HepG2 (cell line): ENCODE measurements around the gene EMC8. TPM values are rescaled to one million over a fixed set of nuclear protein-coding genes. Genes with fewer than 3 reads are reported as not detected.

ENCODE experiments used
- ATAC-seq: fragments of 200-7000 bp; cut with Tn5 transposase; 3 replicates; pipeline ENCODE4 v1.9.1; 2020; ENCODE audit warnings: mild to moderate bottlenecking, moderate library complexity
- BruUV-seq: library from RNA; stranded (reverse); fragments of 400-500 nt; replicated peaks from 2 replicates; lab custom pipeline; 2021; lab: Mats Ljungman, UMichigan
- CTCF ChIA-PET: fragments of 300-600 bp; formaldehyde crosslinking; extraction: SDS; loops from one replicate; lab custom pipeline; 2021; ENCODE audit warnings: low total read pairs, inconsistent platforms, low intra/inter-chr PET ratio; lab: Yijun Ruan, JAX
- POLR2A ChIA-PET: fragments of 350-600 bp; sonication (Branson Sonifier 250); formaldehyde crosslinking; loops from one replicate; lab custom pipeline; 2020; ENCODE audit warnings: antibody characterized with exemption, inconsistent platforms; lab: Yijun Ruan, JAX
- DNase-seq: peaks from one replicate; pipeline ENCODE4 v3.0.0-alpha.2; 2015; ENCODE audit warnings: low spot score
- FAIRE-seq: peaks from 3 replicates; lab custom pipeline; 2011; peaks lifted over from hg19 to GRCh38; lab: Jason Lieb, UNC
- H2AFZ ChIP-seq: one replicate; pipeline ENCODE4 v1.6.1; 2011; ENCODE audit warnings: low read length, inconsistent platforms
- H3K27ac ChIP-seq: fragments of 300-600 bp; 3 replicates; pipeline ENCODE4 v1.8.0; 2011; ENCODE audit warnings: mixed run types, mild to moderate bottlenecking, mixed read lengths, low read length, inconsistent platforms; ENCODE audit not compliant: insufficient read depth; ENCODE audit errors: extremely low read length
- H3K27me3 ChIP-seq, 2 experiments: fragments of 200-600 bp in 1 of 2; 2 replicates in 1 of 2; 3 replicates in 1 of 2; pipeline versions ENCODE4 v1.6.0 to v1.8.0; 2011; ENCODE audit warnings: low read length in 2 of 2, mild to moderate bottlenecking in 2 of 2, moderate library complexity in 2 of 2, inconsistent platforms in 1 of 2; ENCODE audit not compliant: insufficient read depth in 2 of 2, control insufficient read depth in 1 of 2
- H3K36me3 ChIP-seq, 2 experiments: fragments of 200-600 bp in 1 of 2; replicated peaks in 1 of 2; 2 replicates in 1 of 2; 3 replicates in 1 of 2; pipeline versions ENCODE4 v1.5.1 to v1.8.0; 2011; ENCODE audit warnings: low read length in 2 of 2, inconsistent platforms in 1 of 2; ENCODE audit not compliant: insufficient read depth in 2 of 2, control insufficient read depth in 1 of 2
- H3K4me1 ChIP-seq: 2 replicates; pipeline ENCODE4 v1.5.1; 2012; ENCODE audit warnings: low read length, inconsistent platforms; ENCODE audit not compliant: insufficient read depth
- H3K4me2 ChIP-seq: 2 replicates; pipeline ENCODE4 v1.6.0; 2011; ENCODE audit warnings: low read depth, low read length, inconsistent platforms
- H3K4me3 ChIP-seq, 3 experiments: fragments of 200-600 bp in 1 of 3; sonication (generic), shearing (Covaris generic) in 1 of 3; replicated peaks in 1 of 3; 2 replicates each; pipeline ENCODE4 v1.5.1; 2011 to 2016; ENCODE audit warnings: low read length in 3 of 3, inconsistent platforms in 2 of 3, low read depth in 2 of 3, mild to moderate bottlenecking in 2 of 3, control low read depth in 1 of 3, mixed read lengths in 1 of 3; ENCODE audit not compliant: insufficient read depth in 1 of 3
- H3K79me2 ChIP-seq: one replicate; pipeline ENCODE4 v1.6.1; 2011; ENCODE audit warnings: low read length, inconsistent platforms; ENCODE audit not compliant: insufficient read depth
- H3K9ac ChIP-seq: 2 replicates; pipeline ENCODE4 v1.6.0; 2011; ENCODE audit warnings: mild to moderate bottlenecking, low read depth, low read length, inconsistent platforms; ENCODE audit not compliant: insufficient read depth
- H3K9me3 ChIP-seq: 2 replicates; pipeline ENCODE4 v1.5.1; 2012; ENCODE audit warnings: mild to moderate bottlenecking, low read length
- H4K20me1 ChIP-seq: 2 replicates; pipeline ENCODE4 v1.6.0; 2011; ENCODE audit warnings: inconsistent platforms, mild to moderate bottlenecking, low read length, moderate library complexity; ENCODE audit not compliant: insufficient read depth
- ELF3 ChIP-seq: IDR thresholded peaks from 2 replicates; pipeline ENCODE4 v1.6.1; 2016; ENCODE audit warnings: missing genetic modification reagents, missing compliant biosample characterization
- ESRRA ChIP-seq: sonication (generic); formaldehyde crosslinking; IDR thresholded peaks from 2 replicates; pipeline ENCODE4 v1.5.1; 2020; ENCODE audit warnings: mild to moderate bottlenecking, low read depth, missing genetic modification reagents
- MLX ChIP-seq: IDR thresholded peaks from 2 replicates; pipeline ENCODE4 v1.6.1; 2016
- MTA1 ChIP-seq: sonication (generic); formaldehyde crosslinking; IDR thresholded peaks from 2 replicates; pipeline ENCODE4 v1.4.0; 2020; ENCODE audit warnings: missing genetic modification reagents, mild to moderate bottlenecking, borderline replicate concordance
- MTF1 ChIP-seq: sonication (generic); formaldehyde crosslinking; IDR thresholded peaks from 2 replicates; pipeline ENCODE4 v1.5.0; 2020; ENCODE audit warnings: missing genetic modification reagents
- NFE2L1 ChIP-seq: sonication (generic); formaldehyde crosslinking; IDR thresholded peaks from 2 replicates; pipeline ENCODE4 v1.4.0; 2020; ENCODE audit warnings: missing genetic modification reagents, mild to moderate bottlenecking, borderline replicate concordance
- SMC3 ChIP-seq: IDR thresholded peaks from 2 replicates; pipeline ENCODE4 v1.6.1; 2011; ENCODE audit warnings: low read length, improper control_type of control experiment
- SRSF4 ChIP-seq: fragments of 200-400 bp; formaldehyde crosslinking; IDR thresholded peaks from one replicate; pipeline ENCODE4 v1.6.1; 2018; ENCODE audit warnings: mild to moderate bottlenecking, low read depth, low read length, moderate library complexity; ENCODE audit not compliant: poor library complexity, severe bottlenecking
- ZNF317 ChIP-seq: sonication (generic); formaldehyde crosslinking; IDR thresholded peaks from 2 replicates; pipeline ENCODE4 v1.5.0; 2020; ENCODE audit warnings: mild to moderate bottlenecking, missing genetic modification reagents
- WGBS: methylation state at CpG from one replicate; pipeline ENCODE4 v1.1.6; 2017; ENCODE audit warnings: low lambda C conversion rate; 5-methylcytosine and 5-hydroxymethylcytosine counted together
- in situ Hi-C: cut with HindIII; loops from 2 replicates; pipeline ENCODE4 v1.10.0; 2017; ENCODE audit warnings: low pct_unique_long_range_greater_than_20kb; ENCODE audit not compliant: extremely low pct_ligation_motif_present
- intact Hi-C: fragments of 100-400 bp; cut with micrococcal nuclease; formaldehyde crosslinking; loops from one replicate; pipeline ENCODE4 v1.10.0; 2022; ENCODE audit not compliant: unreplicated experiment
- polyA plus RNA-seq, 8 experiments: library from polyadenylated mRNA; depleted of rRNA in 3 of 8; stranded (reverse) in 7 of 8; unstranded in 1 of 8; fragments of >200 nt; fragmentation: Illumina TruSeq in 4 of 8; extraction: Trizol in 4 of 8; gene quantifications; 2 replicates each; pipeline versions ENCODE4 v1.2.1 to v1.2.3, GENCODE V29; 2011 to 2016; ENCODE audit warnings: low read depth in 4 of 8, missing spikeins in 1 of 8, mixed read lengths in 1 of 8; ENCODE audit not compliant: insufficient read depth in 1 of 8
- total RNA-seq, 5 experiments: library from RNA; depleted of rRNA; stranded (reverse); fragments of >200 nt; fragmentation: Illumina TruSeq; extraction: Trizol; gene quantifications; 2 replicates each; pipeline ENCODE4 v1.2.3, GENCODE V29; 2016; ENCODE audit warnings: low read depth in 1 of 5
- TF ChIP-seq, protein P1 (sequence below): sonication (generic); formaldehyde crosslinking; IDR thresholded peaks from 2 replicates; pipeline ENCODE4 v1.4.0; 2020; ENCODE audit warnings: missing genetic modification reagents
- TF ChIP-seq, protein P2 (sequence below): sonication (generic); formaldehyde crosslinking; conservative IDR thresholded peaks from 2 replicates; pipeline ENCODE4 v1.8.1; 2023; ENCODE audit warnings: missing genetic modification reagents
- TF ChIP-seq, protein P3 (sequence below): sonication (generic); formaldehyde crosslinking; IDR thresholded peaks from 2 replicates; pipeline ENCODE4 v1.4.0; 2020; ENCODE audit warnings: missing genetic modification reagents, mild to moderate bottlenecking, borderline replicate concordance
- TF ChIP-seq, protein P4 (sequence below): sonication (generic); formaldehyde crosslinking; IDR thresholded peaks from 2 replicates; pipeline ENCODE4 v1.4.0; 2020; ENCODE audit warnings: missing genetic modification reagents

The EMC8 gene
- total and polyA plus RNA-seq, 2 of the 13 experiments (the other 11 are each of a cell fraction or from before 2014, with no cell fraction given): 55.0 to 76.0 TPM

DNA sequence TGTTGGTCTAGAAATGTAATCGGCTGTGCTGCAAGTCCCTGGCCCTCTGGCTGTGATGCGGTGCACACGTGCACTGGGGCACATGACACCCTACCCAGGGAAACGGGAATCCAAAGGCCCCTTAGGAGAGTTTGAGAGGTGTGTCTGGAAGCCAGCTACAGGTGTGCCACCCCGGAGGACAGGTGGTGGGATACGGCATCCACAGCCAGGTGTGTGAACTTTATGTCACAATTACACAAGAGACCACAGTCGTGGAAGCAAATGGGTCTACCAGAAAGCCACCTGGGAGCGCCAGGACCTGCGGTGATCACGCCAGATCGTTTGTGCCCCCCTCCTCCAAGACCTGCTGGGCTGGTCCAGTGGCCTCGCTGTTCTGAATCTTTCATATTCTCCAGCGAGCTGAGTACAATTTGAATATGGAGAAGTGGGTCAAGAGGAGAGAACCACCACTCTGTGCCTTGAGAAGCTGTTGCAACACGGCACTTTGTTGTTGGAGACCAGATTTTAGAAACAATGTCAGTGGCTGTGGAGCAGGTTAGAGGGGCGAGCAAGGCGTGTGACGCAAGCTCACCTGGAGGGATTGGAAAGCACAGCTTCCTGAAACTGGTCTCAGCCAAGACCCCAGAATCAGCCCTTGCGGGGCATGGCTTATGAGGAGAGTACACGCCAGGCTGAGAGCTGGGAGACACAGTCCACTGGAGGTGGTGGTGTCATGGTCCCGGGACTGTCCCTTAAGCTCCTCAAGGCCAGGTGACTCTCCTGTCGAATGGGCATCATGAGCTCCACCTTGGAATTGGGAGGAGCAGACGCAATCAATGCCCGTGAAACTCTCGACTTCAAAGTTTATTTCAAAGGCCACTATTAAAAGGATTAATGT is 37.6 kb upstream of the EMC8 start:
- FAIRE-seq (no peak), DNase-seq (no peak), ATAC-seq (no peak)
- Histone ChIP-seq H3K79me2 (no peaks in the 10 kb centered on the region), H3K27ac (no peak overlapping the region), H3K27me3 (peaks cover 14 to 54% of the 10 kb centered on the region in 2 experiments; a peak in 4 of 5 replicates), H3K4me2 (no peak overlapping the region), H3K4me3 (no peak overlapping the region), H2AFZ (no peak overlapping the region), H3K9me3 (no peaks in the 10 kb centered on the region), H3K36me3 (no peaks in the 10 kb centered on the region), H3K4me1 (no peaks in the 10 kb centered on the region), H3K9ac (no peak overlapping the region), H4K20me1 (no peaks in the 10 kb centered on the region)
- ChIA-PET POLR2A (no interaction called here), CTCF (no interaction called here)
- intact Hi-C loops: no loop called here
- BruUV-seq: no TSS peak
- TF ChIP-seq, protein P1, sequence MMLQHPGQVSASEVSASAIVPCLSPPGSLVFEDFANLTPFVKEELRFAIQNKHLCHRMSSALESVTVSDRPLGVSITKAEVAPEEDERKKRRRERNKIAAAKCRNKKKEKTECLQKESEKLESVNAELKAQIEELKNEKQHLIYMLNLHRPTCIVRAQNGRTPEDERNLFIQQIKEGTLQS (CRISPR knock-in tag): no peak
- TF ChIP-seq ELF3 (CRISPR knock-in tag): no peak
- TF ChIP-seq SRSF4: no peak
- TF ChIP-seq, protein P2, sequence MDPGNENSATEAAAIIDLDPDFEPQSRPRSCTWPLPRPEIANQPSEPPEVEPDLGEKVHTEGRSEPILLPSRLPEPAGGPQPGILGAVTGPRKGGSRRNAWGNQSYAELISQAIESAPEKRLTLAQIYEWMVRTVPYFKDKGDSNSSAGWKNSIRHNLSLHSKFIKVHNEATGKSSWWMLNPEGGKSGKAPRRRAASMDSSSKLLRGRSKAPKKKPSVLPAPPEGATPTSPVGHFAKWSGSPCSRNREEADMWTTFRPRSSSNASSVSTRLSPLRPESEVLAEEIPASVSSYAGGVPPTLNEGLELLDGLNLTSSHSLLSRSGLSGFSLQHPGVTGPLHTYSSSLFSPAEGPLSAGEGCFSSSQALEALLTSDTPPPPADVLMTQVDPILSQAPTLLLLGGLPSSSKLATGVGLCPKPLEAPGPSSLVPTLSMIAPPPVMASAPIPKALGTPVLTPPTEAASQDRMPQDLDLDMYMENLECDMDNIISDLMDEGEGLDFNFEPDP (CRISPR knock-in tag): no peak
- TF ChIP-seq MLX (CRISPR knock-in tag): no peak
- TF ChIP-seq, protein P3, sequence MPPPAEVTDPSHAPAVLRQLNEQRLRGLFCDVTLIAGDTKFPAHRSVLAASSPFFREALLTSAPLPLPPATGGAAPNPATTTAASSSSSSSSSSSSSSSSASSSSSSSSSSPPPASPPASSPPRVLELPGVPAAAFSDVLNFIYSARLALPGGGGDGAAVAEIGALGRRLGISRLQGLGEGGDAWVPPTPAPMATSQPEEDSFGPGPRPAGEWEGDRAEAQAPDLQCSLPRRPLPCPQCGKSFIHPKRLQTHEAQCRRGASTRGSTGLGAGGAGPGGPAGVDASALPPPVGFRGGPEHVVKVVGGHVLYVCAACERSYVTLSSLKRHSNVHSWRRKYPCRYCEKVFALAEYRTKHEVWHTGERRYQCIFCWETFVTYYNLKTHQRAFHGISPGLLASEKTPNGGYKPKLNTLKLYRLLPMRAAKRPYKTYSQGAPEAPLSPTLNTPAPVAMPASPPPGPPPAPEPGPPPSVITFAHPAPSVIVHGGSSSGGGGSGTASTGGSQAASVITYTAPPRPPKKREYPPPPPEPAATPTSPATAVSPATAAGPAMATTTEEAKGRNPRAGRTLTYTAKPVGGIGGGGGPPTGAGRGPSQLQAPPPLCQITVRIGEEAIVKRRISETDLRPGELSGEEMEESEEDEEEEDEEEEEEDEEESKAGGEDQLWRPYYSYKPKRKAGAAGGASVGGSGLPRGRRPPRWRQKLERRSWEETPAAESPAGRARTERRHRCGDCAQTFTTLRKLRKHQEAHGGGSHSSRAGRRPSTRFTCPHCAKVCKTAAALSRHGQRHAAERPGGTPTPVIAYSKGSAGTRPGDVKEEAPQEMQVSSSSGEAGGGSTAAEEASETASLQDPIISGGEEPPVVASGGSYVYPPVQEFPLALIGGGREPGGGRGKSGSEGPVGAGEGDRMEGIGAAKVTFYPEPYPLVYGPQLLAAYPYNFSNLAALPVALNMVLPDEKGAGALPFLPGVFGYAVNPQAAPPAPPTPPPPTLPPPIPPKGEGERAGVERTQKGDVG (CRISPR knock-in tag): no peak
- TF ChIP-seq ESRRA (CRISPR knock-in tag): no peak
- TF ChIP-seq MTA1: no peak
- TF ChIP-seq, protein P4, sequence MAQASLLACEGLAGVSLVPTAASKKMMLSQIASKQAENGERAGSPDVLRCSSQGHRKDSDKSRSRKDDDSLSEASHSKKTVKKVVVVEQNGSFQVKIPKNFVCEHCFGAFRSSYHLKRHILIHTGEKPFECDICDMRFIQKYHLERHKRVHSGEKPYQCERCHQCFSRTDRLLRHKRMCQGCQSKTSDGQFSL (CRISPR knock-in tag): no peak
- no peak for TF ChIP-seq NFE2L1 (CRISPR knock-in tag)
- no peak for TF ChIP-seq MTF1 (CRISPR knock-in tag)
- TF ChIP-seq ZNF317 (CRISPR knock-in tag): no peak
- TF ChIP-seq SMC3: no peak
- in situ Hi-C loops: no loop called here
- WGBS: 37% methylated on average over 24 of the region's 24 CpGs
